Myocyte (in vitro differentiated cells): ENCODE data around the gene LSS. TPM values are rescaled to one million over a fixed set of nuclear protein-coding genes. Genes with fewer than 3 reads are reported as not detected.

ENCODE experiments used
- DNase-seq: peaks from one replicate; pipeline ENCODE4 v3.0.0-alpha.2; 2012; ENCODE audit warnings: low read depth
- total RNA-seq: library from RNA; depleted of rRNA; stranded (reverse); fragments of >200 nt; gene quantifications from 2 replicates; pipeline ENCODE4 v1.2.3, GENCODE V29; 2014

LSS gene
- total RNA-seq, 1 donor from 2014 or later: 211 TPM

GRCh38 chr21:46219591-46220239 is 8.9 kb downstream of the LSS start:
- DNase-seq: no peak

GRCh38 chr21:46218906-46219590 is 9.5 kb downstream of the LSS start:
- DNase-seq: no peak

- DNase-seq: no peak
These were observed 10.9 kb downstream of the LSS start for GRCh38 chr21:46217511-46218196.

GRCh38 chr21:46216132-46216747 is 12.3 kb downstream of the LSS start:
- DNase-seq: no peak

GRCh38 chr21:46215436-46216131 is 13.0 kb downstream of the LSS start:
- no peak for DNase-seq

- DNase-seq: peak; percentile 63
These were observed 13.9 kb downstream of the LSS start for GRCh38 chr21:46214478-46215340.

GRCh38 chr21:46213620-46214286 is 14.8 kb downstream of the LSS start:
- DNase-seq: no peak

GRCh38 chr21:46212721-46213484 is 15.7 kb downstream of the LSS start:
- no peak for DNase-seq

- DNase-seq: peak; percentile 46
These were observed 16.5 kb downstream of the LSS start for GRCh38 chr21:46211786-46212720.

GRCh38 chr21:46211376-46211775 is 17.2 kb downstream of the LSS start:
- no peak for DNase-seq

- no peak for DNase-seq
These were observed 18.0 kb downstream of the LSS start for GRCh38 chr21:46210378-46211136.

- peak; percentile 44 for DNase-seq
These were observed 19.5 kb downstream of the LSS start for GRCh38 chr21:46208761-46209721.

- DNase-seq: peak; percentile 89
These were observed 20.5 kb downstream of the LSS start for GRCh38 chr21:46207920-46208591.

- DNase-seq: no peak
These were observed 21.3 kb downstream of the LSS start for GRCh38 chr21:46207006-46207919.
